H1 (cell line): ENCODE results near the gene POMT2. TPM values are rescaled to one million over a fixed set of nuclear protein-coding genes. Genes with fewer than 3 reads are reported as not detected.

Experiments used
- CBX5 ChIP-seq: fragments of 300-800, 300-1000 bp; sonication (generic); IDR thresholded peaks from 2 replicates; pipeline ENCODE4 v1.7.1; 2016; ENCODE audit warnings: antibody characterized with exemption, low read length, low read depth
- CEBPB ChIP-seq: IDR thresholded peaks from 2 replicates; pipeline ENCODE4 v1.6.1; 2012; ENCODE audit warnings: low read depth, low read length
- CREB1 ChIP-seq: IDR thresholded peaks from 2 replicates; pipeline ENCODE4 v1.6.1; 2012; ENCODE audit warnings: inconsistent platforms
- KDM1A ChIP-seq: fragments of 200-600, 300-600 bp; sonication (generic); IDR thresholded peaks from 2 replicates; pipeline ENCODE4 v1.7.1; 2016; ENCODE audit warnings: mild to moderate bottlenecking, low read length, borderline replicate concordance
- POU5F1 ChIP-seq: IDR thresholded peaks from 2 replicates; pipeline ENCODE4 v1.6.1; 2011; ENCODE audit warnings: low read depth, mild to moderate bottlenecking, low read length, moderate library complexity
- RBBP5 ChIP-seq: IDR thresholded peaks from 2 replicates; pipeline ENCODE4 v1.7.1; 2012; ENCODE audit warnings: low read depth, mild to moderate bottlenecking, inconsistent platforms, low read length, moderate library complexity, borderline replicate concordance
- ZNF274 ChIP-seq: IDR thresholded peaks from 2 replicates; pipeline ENCODE4 v1.7.0; 2012; ENCODE audit warnings: low read length, borderline replicate concordance; ENCODE audit errors: extremely low read depth
- polyA plus RNA-seq, 7 experiments: library from polyadenylated mRNA; depleted of rRNA in 3 of 7; stranded (reverse) in 5 of 7; unstranded in 2 of 7; fragments of >200 nt in 5 of 7; fragments of 200-250 nt in 2 of 7; gene quantifications; 1 replicate in 5 of 7; 2 replicates in 1 of 7; 4 replicates in 1 of 7; pipeline versions ENCODE4 v1.2.1 to v1.2.3, GENCODE V29; 2011 to 2013; ENCODE audit warnings: missing spikeins in 2 of 7, mixed read lengths in 2 of 7
- total RNA-seq: library from RNA; stranded (reverse); fragmentation: NEBNext Ultra II Directional; extraction: Animal tissue kit (Norgen Biotek cat#: 25700); gene quantifications from 2 replicates; pipeline ENCODE4 v1.2.1, GENCODE V29; 2021
- TF ChIP-seq, protein P1 (sequence below): IDR thresholded peaks from 2 replicates; pipeline ENCODE4 v1.6.1; 2012; ENCODE audit warnings: inconsistent platforms
- TF ChIP-seq, protein P2 (sequence below): IDR thresholded peaks from 2 replicates; pipeline ENCODE4 v1.6.1; 2012; ENCODE audit warnings: inconsistent platforms

The POMT2 gene
- total and polyA plus RNA-seq, 2 of the 8 experiments (the other 6 are each of a cell fraction or from before 2014, with no cell fraction given), result 20.8 to 44.9 TPM

DNA sequence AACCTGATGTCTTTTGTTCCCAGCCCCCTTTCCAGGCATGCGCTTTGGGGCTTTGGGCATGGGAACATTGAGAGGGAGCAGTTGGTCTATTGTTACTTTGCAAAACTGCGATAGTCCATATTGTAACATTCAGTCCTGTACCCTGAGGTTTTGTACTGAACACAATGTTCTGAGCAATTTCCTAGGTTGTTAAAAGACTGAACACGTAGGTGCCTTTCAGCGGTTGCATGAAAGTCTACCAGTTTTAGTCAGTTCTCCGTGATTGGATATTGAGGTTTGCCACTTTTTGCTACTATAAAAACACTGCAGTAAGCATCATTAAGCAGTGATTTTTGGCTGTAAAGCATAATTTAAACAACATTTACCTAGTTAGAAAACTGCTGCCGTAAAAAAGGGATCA lies 69.8 kb downstream of the POMT2 start (continued):
- TF ChIP-seq, protein P1, sequence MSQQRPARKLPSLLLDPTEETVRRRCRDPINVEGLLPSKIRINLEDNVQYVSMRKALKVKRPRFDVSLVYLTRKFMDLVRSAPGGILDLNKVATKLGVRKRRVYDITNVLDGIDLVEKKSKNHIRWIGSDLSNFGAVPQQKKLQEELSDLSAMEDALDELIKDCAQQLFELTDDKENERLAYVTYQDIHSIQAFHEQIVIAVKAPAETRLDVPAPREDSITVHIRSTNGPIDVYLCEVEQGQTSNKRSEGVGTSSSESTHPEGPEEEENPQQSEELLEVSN, result no peak
- TF ChIP-seq POU5F1 (no peak), CEBPB (no peak), KDM1A (no peak), RBBP5 (no peak), CBX5 (no peak), ZNF274 (no peak), CREB1 (no peak)
- TF ChIP-seq, protein P2, sequence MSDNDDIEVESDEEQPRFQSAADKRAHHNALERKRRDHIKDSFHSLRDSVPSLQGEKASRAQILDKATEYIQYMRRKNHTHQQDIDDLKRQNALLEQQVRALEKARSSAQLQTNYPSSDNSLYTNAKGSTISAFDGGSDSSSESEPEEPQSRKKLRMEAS, result no peak
